HG03135 (cell line): ENCODE results near the gene HEY2.
A peak's percentile ranks its signal among the peaks of the same experiment; 100 is the strongest.

Experiments used
- ATAC-seq: cut with Tn5 transposase; IDR thresholded peaks from one replicate; pipeline ENCODE4 v1.9.1; 2021; ENCODE audit warnings: mild to moderate bottlenecking, moderate library complexity; ENCODE audit not compliant: unreplicated experiment

The HEY2 gene

DNA sequence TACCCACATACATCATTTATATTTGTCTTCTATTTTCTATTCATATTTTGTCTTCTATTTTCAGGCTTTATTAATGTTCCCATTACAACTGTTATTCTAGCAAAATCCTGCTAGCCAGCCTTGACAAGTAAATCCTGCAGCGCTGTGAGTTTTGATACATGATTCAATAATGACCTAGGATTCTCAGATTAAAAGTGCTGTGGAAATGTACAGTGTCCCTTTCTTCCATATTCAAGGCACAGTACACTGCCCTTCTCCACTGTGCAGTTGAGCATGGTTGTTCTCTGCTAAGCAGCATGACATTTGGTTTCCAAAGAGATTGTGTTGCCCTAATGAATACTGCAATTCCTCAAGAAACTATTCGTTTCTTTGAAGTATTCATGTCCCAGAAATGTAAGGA lies 5.8 kb upstream of the HEY2 start:
- no peak for ATAC-seq

DNA sequence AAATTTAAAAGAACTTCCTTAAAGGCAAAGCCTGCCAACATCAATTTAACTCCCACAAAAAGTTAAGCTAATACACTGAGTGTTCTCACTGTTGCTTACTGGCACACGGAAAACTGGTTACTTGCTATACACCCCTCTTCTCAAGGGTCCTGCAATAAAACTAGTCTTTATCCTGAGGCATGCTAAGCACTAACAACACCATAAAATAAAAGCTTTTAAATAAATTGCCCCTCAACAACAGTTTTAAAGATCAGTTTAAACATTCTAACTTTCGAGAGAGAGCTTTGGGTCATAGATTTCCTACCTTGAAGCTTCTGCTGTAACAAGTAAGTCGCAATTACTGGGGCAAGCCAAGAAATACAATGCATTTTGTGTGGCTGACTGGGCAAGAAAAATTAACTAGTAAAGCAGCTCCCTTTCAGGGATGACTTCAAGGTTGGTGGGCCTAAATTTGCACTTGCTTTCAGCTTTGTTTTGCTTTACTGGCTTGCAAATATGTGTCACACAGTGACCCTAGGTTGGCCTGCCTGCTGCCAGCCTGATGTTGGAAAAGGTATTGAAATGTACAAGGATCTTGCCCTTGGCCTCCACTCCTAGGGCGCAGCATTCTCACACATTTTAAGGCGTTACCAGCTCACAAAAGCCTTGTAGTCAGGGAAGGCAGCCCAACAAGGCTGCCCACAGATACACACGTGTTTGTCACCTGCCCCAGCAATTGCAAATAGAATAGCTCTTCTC lies 4.0 kb upstream of the HEY2 start:
- ATAC-seq, result no peak

DNA sequence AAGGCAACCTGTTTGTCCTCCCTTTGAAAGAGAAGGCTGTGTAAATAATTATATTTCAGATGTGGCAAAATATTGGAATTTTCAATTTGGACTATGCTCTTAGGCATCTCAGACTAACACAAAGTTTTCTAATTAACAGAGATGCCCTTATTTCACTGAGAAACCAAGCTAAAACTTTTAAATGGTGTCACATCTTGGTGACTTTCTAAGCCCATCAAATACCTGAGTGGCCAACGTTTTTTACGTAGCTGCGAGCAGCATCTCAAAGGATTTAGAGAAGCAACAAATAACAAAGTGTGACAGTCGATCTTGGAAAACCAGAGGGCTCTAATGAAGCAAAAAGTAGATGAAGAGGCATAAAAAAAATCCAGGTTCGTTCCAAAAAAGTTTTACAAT lies 3.4 kb upstream of the HEY2 start:
- no peak for ATAC-seq

DNA sequence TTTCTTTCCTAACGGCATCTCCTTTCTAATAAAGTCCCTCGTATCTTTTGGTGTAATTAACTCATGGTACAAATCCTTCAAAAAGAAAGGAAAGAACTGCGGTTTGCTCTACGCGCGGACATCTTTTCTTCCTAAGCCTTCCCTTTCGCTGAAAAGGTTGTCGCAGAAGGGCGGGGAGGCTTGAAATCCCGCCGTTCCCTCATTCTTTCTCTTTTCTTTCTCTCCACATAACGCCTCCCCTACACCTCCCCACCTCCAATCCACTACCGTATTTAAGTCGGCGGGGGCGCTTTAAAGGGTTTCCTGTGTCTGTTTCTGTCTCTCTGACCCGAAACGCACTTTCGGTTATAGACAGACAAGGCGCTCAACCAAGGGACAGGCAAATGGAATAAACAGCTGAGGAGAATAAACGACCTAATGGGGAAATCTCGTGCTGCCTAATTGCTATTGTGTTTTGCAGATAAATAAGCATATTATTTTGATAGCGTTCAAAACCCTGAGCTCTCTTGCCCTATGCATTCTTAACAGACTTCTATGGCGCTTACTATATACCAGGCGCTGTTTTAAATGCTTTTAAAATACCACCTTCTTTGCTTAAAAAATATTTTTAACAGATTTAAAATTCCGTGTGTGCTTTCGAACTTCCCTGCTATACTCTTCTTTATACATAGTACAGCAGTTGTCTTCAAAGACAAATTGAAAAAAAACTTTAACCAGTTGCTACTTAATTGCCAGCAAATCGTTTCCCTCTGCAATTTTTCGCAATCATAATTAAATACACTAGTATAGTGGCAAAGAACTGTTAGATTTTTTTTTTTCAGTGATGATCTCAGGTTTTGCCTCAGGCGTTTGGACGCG lies 2.5 kb upstream of the HEY2 start:
- ATAC-seq, result peak; percentile 53

DNA sequence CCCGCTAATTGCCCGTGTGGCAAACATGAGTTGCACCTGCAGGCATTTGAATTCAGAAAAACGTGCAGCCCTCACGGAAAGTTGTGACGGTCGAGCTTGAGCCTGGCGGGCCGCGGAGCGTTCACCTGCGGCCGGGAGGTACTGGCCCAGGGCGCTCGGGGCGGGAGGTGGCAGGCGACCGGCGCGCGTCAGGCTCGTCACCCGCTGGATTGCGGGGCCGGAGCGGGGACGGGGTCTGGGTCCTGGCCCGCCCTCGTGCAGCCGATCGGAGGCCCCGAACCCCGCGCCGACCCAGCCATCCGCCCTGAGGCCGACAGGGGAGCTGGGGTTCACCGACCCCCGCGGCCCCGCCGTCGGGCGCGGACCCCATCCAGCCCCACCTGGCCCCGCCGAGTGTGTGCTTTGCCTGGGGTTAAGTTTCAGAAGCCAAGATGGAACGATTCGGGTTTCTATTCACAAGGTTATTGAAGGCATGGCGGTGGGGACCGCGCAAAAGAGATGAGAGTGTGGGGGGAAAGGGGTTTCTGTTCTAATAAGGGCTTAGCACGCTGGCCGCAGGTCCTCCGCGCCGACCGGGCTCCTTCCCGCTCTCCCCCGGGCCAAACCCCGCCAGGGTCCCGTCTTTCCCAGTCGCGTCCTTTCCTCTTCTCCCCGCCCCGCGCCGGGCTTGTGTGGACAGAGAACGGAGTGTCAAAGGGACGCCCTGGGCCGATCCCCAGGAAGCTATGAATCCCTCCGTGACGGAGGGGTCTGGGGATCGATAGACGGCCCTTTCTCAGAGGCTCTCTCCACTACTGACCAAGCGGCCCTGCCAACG lies 1.6 kb upstream of the HEY2 start:
- ATAC-seq, result no peak

DNA sequence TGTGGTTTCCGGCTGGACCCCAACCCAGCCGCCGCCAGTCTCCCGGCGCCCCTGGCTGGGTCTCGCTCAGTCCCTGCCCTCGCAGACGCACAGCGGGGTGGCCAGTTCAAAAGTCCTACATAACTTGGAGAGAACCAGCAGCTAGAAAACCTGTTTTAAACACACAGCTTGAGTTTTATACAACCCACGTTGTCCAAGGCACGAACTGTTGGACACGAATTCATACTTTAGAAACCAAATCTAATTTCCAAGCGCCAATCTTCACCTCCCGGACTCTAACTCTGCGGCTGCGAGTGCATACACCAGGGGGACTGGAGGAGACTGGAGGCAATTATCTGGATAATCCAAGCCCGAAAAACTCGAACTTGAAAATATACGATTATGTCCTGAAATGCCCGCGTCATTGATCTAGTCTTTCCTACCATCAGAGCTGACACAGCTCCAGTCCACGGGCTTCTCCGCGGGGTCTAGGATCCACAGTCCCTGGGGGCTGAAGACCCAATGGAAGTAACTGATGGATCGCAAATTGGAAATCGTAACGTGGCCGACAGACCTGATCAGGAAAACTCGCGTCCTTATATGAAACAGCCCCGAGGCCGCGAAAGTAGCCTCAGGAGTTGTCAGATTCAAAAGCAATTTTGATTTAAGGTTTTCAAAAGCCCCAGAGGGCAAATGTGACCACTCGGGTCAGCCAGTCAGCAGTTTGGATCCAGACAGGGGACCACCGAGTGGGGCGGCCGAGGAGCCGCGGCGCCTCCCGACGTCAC lies 843 bp upstream of the HEY2 start:
- ATAC-seq, result no peak

DNA sequence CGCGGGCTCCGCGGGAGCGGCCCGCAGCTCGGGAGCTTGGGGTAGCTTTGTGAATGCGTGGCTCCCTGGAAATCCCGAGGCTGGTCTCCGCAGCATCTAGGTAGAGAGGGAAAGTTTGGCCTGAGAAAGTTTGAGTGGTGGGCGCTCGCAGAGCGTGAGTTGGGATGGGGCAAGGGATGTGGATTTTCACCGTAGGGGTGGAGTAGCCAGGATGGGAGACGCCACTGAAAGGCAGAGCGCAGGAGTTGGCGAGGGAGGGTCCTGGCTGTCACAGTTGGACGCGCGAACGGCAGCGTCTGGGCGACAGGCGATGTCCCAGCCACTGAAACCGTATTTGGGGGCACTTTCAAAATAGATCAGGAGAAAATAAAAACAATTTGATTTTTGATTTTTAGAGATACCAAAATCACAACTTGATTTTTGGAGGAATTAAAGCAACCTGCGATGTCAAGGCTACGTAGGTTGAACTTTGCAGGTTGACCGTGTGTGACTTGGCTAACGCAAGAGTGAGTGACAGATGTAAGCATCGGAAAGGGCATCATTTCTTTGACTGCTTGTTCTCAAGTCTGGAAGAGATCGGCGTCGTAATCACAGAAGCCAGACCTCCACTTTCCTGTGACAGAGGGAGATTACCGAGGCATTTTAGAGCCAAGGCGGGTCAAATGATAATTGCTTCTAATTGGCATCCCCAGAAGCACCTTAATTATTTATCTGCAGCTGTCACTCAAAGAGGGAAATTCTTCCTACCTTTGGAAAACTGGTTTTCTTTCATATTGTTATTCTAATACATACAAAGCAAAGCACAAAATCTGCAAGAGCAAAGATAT lies 646 bp downstream of the HEY2 start:
- no peak for ATAC-seq

DNA sequence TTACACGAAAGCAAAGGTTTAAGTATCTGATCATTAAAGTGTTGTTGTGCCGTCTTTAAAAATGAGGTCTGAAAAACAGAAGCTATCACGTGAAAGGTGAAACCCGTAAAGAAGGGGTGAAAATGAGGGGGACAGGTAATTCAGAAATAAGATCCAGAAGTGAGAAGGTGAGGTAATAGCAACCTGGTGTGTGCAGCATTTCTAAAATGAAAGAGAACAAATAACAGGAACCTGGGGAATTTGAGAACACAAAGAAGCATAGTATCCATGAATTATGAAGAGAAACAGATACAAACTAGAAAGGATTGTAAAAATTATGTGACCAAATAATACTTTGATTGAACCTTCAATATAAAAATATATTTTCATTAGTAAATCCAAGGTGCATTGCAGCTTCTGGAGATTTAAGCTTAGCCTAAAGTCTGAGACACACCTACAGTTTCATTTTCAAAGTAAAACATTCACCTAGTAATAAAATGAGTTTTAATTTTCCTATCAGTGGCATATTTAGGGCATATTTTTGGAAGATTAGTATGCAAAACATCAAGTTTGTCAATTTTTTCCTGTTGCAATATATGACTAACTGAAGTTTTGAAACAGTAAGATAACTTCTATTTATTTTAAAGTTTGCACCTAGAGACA lies 1.4 kb downstream of the HEY2 start:
- ATAC-seq, result no peak

DNA sequence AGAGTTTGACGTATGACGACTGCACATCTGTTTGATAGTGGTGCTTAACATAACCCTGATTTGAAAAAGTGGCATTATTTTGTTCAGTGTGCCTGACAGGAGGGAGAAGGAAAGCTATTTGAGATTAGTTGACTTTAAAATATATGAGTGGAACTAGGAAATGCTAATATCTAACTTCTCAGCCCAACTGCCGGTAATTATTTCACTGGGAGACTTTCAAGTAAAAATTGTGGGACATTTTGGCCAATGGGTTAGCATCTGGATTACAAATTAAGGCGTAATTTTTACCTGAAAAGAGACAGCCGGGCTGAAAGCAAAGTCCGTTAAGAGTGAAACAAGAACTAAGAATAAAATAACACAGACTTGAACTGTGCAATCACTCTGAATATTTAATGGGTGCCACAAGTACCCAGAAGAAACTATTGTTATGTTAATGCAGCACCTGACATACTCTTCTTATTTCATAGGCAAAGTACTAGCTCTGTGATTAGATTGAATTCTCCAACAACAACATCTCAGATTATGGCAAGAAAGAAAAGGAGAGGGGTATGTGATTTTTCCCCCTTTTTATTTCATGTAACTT lies 2.0 kb downstream of the HEY2 start:
- no peak for ATAC-seq

DNA sequence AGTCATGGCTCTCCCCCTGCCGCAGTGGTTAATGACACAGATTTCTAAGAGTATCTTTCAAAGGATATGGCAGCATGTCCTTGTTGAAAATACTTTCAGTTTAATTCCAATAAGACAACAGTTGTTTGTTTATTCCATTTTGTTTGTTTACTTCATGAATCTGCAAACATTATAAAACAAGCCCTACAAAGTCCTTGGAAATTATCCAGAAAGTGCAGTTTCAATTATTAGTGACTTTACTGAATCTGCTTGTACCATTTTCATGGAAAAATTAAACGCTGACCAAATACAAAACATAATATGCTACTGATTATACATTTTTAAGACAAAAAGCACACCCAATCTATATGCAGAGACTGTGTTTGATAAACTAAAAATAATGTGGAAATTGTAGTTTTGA lies 3.3 kb downstream of the HEY2 start:
- no peak for ATAC-seq

DNA sequence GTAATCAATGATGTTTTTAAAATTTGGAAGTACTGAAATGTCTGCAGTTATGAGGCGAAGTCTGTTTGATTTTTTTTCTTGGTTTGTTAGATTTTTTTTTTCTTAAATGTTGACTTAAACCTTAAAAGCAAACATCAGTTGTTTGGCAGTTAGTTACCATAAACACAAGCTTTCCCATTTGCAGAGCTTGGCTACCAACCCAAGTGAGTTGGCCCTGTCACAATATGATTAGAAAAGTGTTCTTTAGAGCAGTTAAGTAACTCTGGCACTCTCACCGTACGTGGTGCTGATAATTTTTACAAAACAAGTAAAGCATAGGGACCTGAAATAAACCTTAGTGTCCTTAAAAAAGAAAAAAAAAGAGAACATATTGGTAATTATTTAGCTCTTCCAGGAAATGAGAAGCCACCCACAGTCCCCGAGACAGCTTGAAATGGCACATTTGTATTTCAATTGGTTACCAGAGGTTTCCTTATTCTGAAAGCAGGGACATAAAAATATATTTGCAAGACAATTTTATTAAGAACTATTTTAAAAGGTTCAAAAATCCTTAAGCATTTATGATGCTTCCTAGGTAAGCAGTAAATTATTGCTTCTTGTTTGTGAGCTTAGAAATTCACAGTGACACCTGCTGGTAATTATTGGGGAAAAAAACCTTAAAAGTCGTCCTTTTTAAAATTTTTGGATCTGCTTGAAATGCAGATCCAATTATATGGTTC lies 3.9 kb downstream of the HEY2 start:
- ATAC-seq, result no peak

DNA sequence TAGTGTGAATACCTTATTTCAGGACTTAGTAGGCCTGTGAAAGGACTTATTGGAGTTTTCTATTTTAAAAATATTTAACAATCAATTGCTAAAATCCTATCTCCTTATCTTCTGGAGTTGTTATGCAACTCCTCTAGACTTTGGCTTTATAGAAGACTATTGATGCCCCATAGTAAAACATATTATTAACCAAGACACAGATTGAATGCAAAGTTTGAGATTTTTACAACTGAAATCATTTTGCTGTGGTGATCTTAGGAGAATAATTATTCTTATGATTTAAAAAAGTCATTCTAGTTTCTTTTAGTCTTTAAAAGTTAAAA lies 4.5 kb downstream of the HEY2 start:
- no peak for ATAC-seq

DNA sequence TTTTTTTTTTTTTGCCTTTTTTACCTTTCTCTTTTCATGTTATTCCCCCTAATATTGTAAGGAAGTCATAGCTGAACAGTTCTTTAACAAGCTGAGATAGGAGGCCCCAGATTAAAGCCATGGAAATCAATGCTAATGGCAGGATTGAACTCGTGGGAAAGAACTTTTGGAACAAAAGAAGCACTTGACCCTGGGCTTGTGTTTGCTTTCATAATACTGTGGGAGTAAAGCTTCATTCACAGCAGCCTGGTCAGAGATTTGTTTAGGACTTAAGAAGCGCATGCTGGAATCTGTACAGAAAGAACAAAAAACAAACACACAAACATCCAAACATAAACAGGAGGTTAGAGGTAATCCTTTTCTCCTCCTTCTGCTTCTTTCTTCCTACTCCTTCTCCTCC lies 5.1 kb downstream of the HEY2 start:
- no peak for ATAC-seq

DNA sequence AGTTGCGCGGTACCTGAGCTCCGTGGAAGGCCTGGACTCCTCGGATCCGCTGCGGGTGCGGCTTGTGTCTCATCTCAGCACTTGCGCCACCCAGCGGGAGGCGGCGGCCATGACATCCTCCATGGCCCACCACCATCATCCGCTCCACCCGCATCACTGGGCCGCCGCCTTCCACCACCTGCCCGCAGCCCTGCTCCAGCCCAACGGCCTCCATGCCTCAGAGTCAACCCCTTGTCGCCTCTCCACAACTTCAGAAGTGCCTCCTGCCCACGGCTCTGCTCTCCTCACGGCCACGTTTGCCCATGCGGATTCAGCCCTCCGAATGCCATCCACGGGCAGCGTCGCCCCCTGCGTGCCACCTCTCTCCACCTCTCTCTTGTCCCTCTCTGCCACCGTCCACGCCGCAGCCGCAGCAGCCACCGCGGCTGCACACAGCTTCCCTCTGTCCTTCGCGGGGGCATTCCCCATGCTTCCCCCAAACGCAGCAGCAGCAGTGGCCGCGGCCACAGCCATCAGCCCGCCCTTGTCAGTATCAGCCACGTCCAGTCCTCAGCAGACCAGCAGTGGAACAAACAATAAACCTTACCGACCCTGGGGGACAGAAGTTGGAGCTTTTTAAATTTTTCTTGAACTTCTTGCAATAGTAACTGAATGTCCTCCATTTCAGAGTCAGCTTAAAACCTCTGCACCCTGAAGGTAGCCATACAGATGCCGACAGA lies 9.9 kb downstream of the HEY2 start:
- no peak for ATAC-seq

DNA sequence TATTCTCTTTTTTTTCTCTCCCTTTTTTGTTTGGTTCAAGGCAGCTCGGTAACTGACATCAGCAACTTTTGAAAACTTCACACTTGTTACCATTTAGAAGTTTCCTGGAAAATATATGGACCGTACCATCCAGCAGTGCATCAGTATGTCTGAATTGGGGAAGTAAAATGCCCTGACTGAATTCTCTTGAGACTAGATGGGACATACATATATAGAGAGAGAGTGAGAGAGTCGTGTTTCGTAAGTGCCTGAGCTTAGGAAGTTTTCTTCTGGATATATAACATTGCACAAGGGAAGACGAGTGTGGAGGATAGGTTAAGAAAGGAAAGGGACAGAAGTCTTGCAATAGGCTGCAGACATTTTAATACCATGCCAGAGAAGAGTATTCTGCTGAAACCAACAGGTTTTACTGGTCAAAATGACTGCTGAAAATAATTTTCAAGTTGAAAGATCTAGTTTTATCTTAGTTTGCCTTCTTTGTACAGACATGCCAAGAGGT lies 10.6 kb downstream of the HEY2 start:
- no peak for ATAC-seq

DNA sequence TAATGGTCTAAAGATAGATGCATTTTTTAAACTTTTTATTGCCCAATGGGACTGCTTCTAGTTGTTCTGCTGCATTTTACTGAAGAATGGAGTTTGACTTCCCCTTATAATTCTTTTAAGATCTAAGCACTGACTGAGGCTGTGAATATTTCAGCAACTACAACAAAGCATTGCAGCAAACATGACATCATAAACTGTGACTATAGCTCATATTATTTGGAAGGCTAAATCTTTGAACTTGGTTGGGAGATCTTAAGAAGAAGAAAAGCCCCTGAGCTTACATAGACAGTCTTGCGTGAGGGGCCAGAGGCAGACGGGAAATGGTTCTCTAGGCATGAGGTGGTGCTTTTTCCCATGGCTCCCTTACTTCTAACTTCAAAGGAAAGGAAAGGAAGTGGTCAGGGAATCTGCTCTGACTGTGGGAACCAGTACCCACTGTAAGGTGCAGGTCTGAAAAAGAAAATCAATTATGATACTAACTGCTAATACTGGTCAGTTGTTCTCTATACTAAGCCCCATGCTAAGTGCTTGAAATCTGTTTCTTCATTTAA lies 14.8 kb downstream of the HEY2 start:
- ATAC-seq, result no peak

DNA sequence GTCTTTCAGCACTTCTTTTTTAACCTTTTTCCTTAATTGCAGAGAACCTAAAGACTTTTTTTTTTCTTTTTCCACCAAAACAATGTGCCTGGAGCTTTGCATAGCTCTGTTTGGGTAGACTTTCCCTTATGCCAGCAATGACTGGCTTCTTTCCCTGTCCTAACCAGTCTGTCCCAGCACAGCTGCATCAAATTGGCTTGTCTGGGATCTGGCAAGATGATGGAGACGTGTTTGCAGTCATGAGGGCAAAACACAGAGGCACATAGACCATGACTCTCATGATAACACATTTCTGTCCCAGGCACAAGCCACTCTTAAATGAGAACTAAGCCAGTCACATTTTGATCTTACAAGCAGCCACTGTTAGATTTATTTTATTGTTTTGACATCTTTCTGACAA lies 16.5 kb downstream of the HEY2 start:
- no peak for ATAC-seq

DNA sequence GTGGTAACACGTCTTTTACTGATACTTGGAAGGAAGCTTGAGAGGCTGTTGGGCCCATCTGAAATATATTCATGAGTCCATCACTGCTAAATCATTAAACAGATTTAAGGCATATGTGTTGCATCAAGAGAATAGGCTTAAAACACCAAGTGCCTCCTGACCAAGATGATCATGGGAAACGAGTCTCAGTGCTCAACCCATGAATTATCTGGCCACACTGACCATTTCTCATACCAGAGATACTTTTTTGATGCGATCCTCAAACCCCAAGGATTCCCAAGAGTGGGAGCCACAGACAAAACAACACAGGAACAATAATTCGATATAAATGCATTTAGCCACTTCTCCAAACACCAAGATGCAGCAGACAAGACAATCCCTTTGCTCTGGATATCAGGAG lies 17.2 kb downstream of the HEY2 start:
- ATAC-seq, result no peak
